GM19324 (cell line): Measurements from ENCODE around the gene TTC12.

ENCODE experiments used
- ATAC-seq: cut with Tn5 transposase; IDR thresholded peaks from one replicate; pipeline ENCODE4 v1.9.1; 2021; ENCODE audit warnings: mild to moderate bottlenecking, moderate library complexity; ENCODE audit not compliant: unreplicated experiment, low FRiP score

Gene TTC12

GRCh38 chr11:113369411-113369810 lies 55.0 kb downstream of the TTC12 start:
- no peak for ATAC-seq

GRCh38 chr11:113370634-113371033 lies 56.3 kb downstream of the TTC12 start:
- no peak for ATAC-seq

GRCh38 chr11:113372309-113372708 lies 57.9 kb downstream of the TTC12 start:
- no peak for ATAC-seq

DNA sequence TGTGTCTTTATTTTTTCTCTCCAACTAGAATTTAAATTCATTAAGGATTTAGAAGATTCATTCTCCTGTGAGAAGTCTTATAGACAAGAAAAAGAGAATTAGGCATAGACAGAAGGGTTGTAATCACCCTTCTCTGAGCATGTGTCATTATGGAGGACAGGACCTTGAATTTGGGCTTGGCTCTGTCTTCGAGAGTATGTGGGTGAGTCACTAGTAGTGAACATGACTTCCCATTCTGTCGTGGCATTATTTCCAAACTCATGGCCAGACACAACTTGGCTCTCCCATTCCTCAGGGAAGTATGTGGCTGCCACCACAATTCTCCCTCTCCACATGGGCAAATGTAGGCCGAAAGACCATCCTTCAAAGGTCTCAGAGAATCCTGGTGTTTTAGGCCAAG lies 58.9 kb downstream of the TTC12 start:
- ATAC-seq, result no peak

GRCh38 chr11:113373981-113374560 lies 59.7 kb downstream of the TTC12 start:
- ATAC-seq, result no peak

DNA sequence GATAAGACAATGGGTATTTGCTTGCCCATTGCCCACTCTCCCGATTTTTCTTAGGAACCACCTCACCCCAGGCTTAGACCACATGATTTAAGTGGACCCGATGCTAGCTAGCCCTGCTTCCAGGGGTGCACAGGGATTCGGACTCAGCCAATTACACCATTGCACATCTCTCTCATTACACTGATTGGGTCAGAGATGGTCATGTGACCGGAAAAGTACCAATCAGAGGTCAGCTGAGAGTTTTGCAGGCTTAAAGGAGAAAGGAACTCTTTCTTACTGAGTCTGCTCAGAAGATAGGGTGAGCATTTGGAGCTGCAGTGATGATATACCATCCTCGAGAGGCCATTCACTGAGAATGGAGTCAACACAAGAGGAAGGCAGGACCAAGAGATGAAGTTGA lies 61.0 kb downstream of the TTC12 start:
- no peak for ATAC-seq

DNA sequence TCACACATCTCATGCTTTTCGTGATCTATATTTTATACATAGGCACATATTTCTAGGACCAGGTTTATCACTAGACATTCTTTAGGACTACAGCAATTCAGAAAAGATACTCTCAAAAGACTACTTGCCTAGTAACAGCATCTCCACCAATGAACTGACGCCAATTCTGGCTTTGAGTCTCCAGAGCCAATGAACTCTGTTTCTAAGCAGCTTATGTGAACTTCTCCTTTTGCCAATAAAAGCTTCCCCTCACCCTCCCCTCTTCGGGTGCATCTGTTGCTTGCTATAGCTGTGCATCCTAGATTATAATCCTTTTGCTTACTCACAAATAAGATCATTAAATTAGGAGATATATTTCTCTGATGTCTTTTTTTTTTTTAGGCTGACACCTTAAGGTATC lies 61.8 kb downstream of the TTC12 start:
- no peak for ATAC-seq

- ATAC-seq, result no peak
Observed at GRCh38 chr11:113377681-113378412, 63.5 kb downstream of the TTC12 start.

DNA sequence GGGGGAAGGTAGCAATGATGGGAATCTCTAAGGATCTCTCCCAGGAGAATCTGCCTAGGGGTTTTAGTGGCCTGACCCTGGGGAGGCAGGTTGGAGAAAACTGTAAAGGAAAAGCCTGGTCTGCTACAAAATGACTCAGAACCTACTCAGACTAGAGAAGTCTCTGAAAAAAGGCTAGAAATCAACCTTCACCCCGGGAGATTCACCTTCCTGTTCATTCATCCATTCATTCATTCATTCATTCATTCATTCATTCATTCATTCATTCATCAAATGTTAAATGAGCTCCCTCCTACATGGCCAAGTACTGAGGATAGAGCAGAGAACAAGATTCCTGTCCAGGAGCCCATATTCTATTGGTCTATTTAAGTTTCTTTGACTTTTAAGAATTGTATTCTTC lies 64.3 kb downstream of the TTC12 start:
- no peak for ATAC-seq

DNA sequence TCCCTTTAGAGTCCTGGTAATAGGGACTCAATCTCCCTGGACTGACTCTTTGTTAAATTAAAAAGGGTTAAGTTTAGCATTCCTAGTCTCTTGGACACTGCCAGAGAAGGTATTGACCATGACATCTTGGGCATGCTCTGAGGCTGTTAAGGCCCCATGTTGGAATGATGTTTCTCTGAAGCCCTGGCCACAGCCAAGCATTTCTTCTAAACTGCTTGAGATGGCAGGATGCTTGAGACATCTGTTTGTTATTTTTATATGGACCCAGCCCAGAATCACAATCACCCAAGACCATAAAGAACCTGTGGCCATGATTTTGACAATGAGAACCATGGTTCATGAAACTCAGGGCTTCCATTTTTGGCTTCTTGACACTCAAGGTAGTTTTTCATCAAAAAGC lies 67.7 kb downstream of the TTC12 start:
- ATAC-seq, result no peak

- ATAC-seq, result no peak
Observed at GRCh38 chr11:113384551-113384950, 70.2 kb downstream of the TTC12 start.

GRCh38 chr11:113385749-113386148 lies 71.4 kb downstream of the TTC12 start:
- ATAC-seq, result no peak

- no peak for ATAC-seq
Observed at GRCh38 chr11:113386866-113387265, 72.5 kb downstream of the TTC12 start.

DNA sequence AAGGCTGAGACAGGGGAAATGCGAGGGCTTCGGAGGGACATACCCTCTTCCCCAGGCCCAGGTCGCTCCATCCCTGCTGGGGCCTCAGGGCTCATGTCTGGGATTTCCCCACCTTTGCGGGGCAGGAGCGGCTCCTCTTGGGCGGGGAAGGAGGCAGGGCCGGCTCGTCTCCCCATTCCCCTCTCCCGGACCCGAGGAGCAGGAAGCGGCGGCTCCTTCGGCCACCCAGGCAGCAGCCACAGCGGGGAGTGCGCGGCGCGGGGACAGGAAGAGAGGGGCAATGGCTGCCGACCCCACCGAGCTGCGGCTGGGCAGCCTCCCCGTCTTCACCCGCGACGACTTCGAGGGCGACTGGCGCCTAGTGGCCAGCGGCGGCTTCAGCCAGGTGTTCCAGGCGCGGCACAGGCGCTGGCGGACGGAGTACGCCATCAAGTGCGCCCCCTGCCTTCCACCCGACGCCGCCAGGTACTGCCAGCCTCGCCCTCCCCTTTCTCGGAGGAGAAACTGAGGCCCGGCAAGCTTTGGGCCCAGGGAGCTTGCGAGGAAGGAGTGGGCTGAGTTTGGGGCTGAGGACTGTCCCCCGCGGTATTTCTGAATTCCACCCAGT lies 73.3 kb downstream of the TTC12 start, which contains the start of gene ANKK1:
TSS of gene ANKK1 (plus strand) at position 175 of the 607 bp plus-strand sequence. CDS start at position 281, 106 bp downstream.
- no peak for ATAC-seq

- ATAC-seq, result no peak
Observed at GRCh38 chr11:113389272-113389671, 74.9 kb downstream of the TTC12 start.

DNA sequence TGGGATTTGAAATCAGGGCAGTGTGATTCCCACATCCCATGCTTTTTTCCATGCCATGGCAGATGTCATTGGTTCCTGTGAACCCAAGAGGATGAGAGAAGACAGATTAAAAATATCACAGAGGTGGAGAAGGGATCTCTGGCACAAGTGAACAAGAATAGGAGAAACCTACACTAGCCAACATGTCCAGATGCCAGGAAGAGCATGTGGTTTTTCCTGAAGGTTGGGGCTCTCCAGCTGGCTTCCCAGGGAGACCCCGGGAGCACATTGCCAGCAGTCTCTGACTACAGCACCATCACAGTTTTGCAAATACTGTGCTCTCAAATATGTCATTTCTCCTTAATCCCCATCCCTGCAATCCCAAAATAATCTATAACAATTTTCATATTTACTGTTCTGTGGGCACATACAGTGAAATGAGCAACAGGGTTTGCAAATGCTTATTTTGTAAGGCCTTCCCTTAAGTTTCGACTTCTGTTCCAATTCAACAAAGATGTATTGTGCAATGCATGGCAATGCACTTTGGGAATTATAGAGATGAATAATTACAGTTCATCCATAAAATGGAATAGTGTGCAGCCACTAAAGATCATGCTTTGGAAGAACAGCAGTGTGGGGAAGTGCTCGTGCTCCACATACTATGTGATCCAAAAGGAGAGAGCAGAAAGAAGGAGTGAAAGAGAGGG lies 78.0 kb downstream of the TTC12 start:
- ATAC-seq, result no peak

DNA sequence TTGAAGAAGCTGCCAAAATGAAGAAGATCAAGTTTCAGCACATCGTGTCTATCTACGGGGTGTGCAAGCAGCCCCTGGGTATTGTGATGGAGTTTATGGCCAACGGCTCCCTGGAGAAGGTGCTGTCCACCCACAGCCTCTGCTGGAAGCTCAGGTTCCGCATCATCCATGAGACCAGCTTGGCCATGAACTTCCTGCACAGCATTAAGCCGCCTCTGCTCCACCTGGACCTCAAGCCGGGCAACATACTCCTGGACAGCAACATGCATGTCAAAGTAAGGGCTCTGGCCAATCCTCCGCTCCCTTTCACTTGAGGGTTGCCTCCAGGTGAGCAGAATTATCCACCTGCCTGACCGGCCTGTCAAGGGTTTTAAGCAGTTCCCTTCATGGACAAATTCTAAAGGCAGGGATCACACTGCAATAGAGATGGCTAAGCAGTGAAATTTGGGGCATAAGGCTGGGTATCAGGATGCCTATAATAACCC lies 79.2 kb downstream of the TTC12 start:
- no peak for ATAC-seq

GRCh38 chr11:113394919-113395318 lies 80.5 kb downstream of the TTC12 start:
- ATAC-seq, result no peak

DNA sequence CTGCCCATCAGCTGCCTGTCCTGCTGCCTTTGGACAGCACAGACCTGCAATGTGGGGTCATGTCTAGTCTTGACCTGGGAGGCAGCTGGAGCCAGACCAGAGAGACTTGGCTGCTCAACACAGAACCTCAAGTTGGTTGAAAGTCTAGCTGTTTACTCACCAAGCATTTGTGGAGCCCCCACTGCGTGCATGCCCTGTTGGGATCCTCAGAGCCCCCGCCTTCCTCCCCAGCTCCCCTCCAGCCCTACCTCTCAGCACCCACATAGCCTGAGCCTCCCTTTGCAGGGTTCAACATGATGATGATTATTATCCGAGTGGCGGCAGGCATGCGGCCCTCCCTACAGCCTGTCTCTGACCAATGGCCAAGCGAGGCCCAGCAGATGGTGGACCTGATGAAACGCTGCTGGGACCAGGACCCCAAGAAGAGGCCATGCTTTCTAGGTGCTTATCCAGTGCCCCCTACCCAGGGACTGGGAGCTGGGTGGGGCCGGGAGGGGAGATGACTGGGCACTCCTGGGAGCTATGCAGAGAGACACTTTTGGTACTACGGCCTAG lies 81.5 kb downstream of the TTC12 start:
- ATAC-seq, result no peak

- no peak for ATAC-seq
Observed at GRCh38 chr11:113396690-113397089, 82.3 kb downstream of the TTC12 start.

DNA sequence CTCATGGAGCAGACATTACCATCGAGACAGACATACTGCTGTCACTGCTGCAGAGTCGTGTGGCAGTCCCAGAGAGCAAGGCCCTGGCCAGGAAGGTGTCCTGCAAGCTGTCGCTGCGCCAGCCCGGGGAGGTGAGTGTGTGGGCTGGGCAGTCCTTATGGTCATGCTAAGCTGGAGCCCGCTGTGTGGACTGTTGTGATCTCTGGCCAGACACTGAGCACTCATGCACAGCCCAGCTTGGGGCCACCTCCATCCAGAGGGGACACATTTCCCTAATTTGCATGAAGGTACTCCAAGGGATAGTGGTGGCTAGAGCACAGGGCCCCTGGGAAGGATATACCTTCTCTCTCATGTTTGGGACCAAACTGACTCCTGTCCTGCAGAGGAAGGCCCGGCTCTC lies 82.8 kb downstream of the TTC12 start:
- ATAC-seq, result no peak
